Gastroesophageal sphincter (tissue), 4 donors: ENCODE data around the gene DYRK1B. TPM values are rescaled to one million over a fixed set of nuclear protein-coding genes. Genes with fewer than 3 reads are reported as not detected.

ENCODE experiments used
- ATAC-seq: fragments of 150-250 bp; one replicate; pipeline ENCODE4 v1.9.1; 2016; ENCODE audit warnings: mild to moderate bottlenecking, moderate library complexity
- H3K27ac ChIP-seq, 4 donors: fragments of 200-600 bp; sonication (generic) in 3 of 4; 1 replicate in 3 of 4; 2 replicates in 1 of 4; pipeline ENCODE4 v1.5.1; 2016 to 2019
- H3K27me3 ChIP-seq: fragments of 200-600 bp; sonication (generic); one replicate; pipeline ENCODE4 v1.5.1; 2019
- H3K36me3 ChIP-seq, 2 donors: fragments of 200-600 bp; sonication (generic); one replicate each; pipeline ENCODE4 v1.5.1; 2019; ENCODE audit warnings: control low read depth in 1 of 2
- H3K4me1 ChIP-seq, 3 donors: fragments of 200-600 bp; sonication (generic); 1 replicate in 2 of 3; 2 replicates in 1 of 3; pipeline ENCODE4 v1.5.1; 2016 to 2019; ENCODE audit warnings: control low read depth in 2 of 3
- H3K4me3 ChIP-seq, 2 donors: fragments of 200-600 bp; sonication (generic); one replicate each; pipeline ENCODE4 v1.5.1; 2019; ENCODE audit warnings: mild to moderate bottlenecking in 1 of 2, moderate library complexity in 1 of 2
- H3K9me3 ChIP-seq, 3 donors: fragments of 200-600 bp; sonication (generic); one replicate each; pipeline ENCODE4 v1.5.1; 2017 to 2019; ENCODE audit warnings: control low read depth in 2 of 3
- CTCF ChIP-seq, 4 experiments: fragments of 200-600 bp in 2 of 4; fragments of 450-650 bp in 2 of 4; sonication (generic) in 1 of 4; IDR thresholded peaks; one replicate each; pipeline ENCODE4 v1.5.1; 2017 to 2019; ENCODE audit warnings: antibody characterized with exemption in 4 of 4, mild to moderate bottlenecking in 2 of 4, moderate library complexity in 2 of 4
- EP300 ChIP-seq: sonication (generic); formaldehyde crosslinking; IDR thresholded peaks from one replicate; pipeline ENCODE4 v1.6.1; 2017; ENCODE audit warnings: antibody characterized with exemption, mild to moderate bottlenecking
- POLR2A ChIP-seq, 2 donors: fragments of 450-650 bp; IDR thresholded peaks; one replicate each; pipeline ENCODE4 v1.6.1; 2017; ENCODE audit warnings: antibody characterized with exemption in 2 of 2, mild to moderate bottlenecking in 2 of 2, moderate library complexity in 1 of 2
- POLR2AphosphoS5 ChIP-seq: sonication (generic); formaldehyde crosslinking; IDR thresholded peaks from one replicate; pipeline ENCODE4 v1.6.1; 2017; ENCODE audit warnings: antibody characterized with exemption
- WGBS, 2 donors: methylation state at CpG; one replicate each; pipeline ENCODE4 v1.1.5; 2018; ENCODE audit warnings: low coverage in 1 of 2; 5-methylcytosine and 5-hydroxymethylcytosine counted together
- total RNA-seq, 4 donors: library from RNA; depleted of rRNA; stranded (reverse); fragments of >200 nt; gene quantifications; one replicate each; pipeline ENCODE4 v1.1.0, GENCODE V29; 2016

The DYRK1B gene
- total RNA-seq, 4 donors from 2014 or later, result 8.6 to 19.4 (median 11.4) TPM

- peaks cover 0 to 62% (median 25%) of the 10 kb centered on the region in 3 donors for H3K4me1 ChIP-seq
- TF ChIP-seq EP300 (no peak), POLR2A (IDR thresholded peaks at IDR 0.05) (no peak), POLR2AphosphoS5 (no peak), CTCF (IDR thresholded peaks at IDR 0.05) (no peak)
- 13 to 25% methylated on average over 2 to 5 of the region's 5 CpGs for WGBS, 2 donors
Measured at GRCh38 chr19:39845172-39845571, 11.2 kb upstream of the DYRK1B start.

GRCh38 chr19:39843919-39844793 is 10.2 kb upstream of the DYRK1B start:
- H3K4me3 ChIP-seq, result no peak overlapping the region
- H3K9me3 ChIP-seq, result no peaks in the 10 kb centered on the region
- TF ChIP-seq POLR2A (IDR thresholded peaks at IDR 0.05) (no peak), CTCF (IDR thresholded peaks at IDR 0.05) (peak in 3 of 4 experiments; percentile 49 to 62 (median 60))
- 47 to 70% methylated on average over 4 of the region's 4 CpGs for WGBS, 2 donors
- no peak for ATAC-seq
- no peaks in the 10 kb centered on the region for H3K27me3 ChIP-seq
- H3K4me1 ChIP-seq, result peaks cover 0 to 62% (median 25%) of the 10 kb centered on the region in 3 donors
- H3K36me3 ChIP-seq, result peaks cover 0 to 13% of the 10 kb centered on the region in 2 donors
- H3K27ac ChIP-seq, result no peak overlapping the region

More at GRCh38 chr19:39845172-39845571, 11.2 kb upstream of the DYRK1B start:
- H3K27me3 ChIP-seq, result no peaks in the 10 kb centered on the region
- H3K36me3 ChIP-seq, result peaks cover 0 to 3% of the 10 kb centered on the region in 2 donors
- peak overlapping the region; percentile 74 to 77 for H3K4me3 ChIP-seq
- no peaks in the 10 kb centered on the region for H3K9me3 ChIP-seq
- ATAC-seq, result no peak
- H3K27ac ChIP-seq, result peak overlapping the region in 2 of 4 donors; percentile 89 to 93

GRCh38 chr19:39842693-39843435 is 8.9 kb upstream of the DYRK1B start:
- ATAC-seq, result no peak
- Histone ChIP-seq H3K27me3 (no peaks in the 10 kb centered on the region), H3K27ac (no peak overlapping the region), H3K4me3 (no peak overlapping the region), H3K36me3 (peaks cover 0 to 26% of the 10 kb centered on the region in 2 donors), H3K4me1 (peaks cover 0 to 62% (median 25%) of the 10 kb centered on the region in 3 donors), H3K9me3 (no peaks in the 10 kb centered on the region)
- 75 to 100% methylated on average over 1 to 6 of the region's 7 CpGs for WGBS, 2 donors
- no peak for TF ChIP-seq POLR2A (IDR thresholded peaks at IDR 0.05)
- no peak for TF ChIP-seq EP300

- Histone ChIP-seq H3K27ac (no peak overlapping the region), H3K27me3 (no peaks in the 10 kb centered on the region), H3K4me1 (peaks cover 0 to 49% (median 17%) of the 10 kb centered on the region in 3 donors), H3K9me3 (no peaks in the 10 kb centered on the region), H3K36me3 (peaks cover 0 to 44% of the 10 kb centered on the region in 2 donors), H3K4me3 (no peak overlapping the region)
- ATAC-seq, result no peak
- TF ChIP-seq EP300 (no peak), CTCF (IDR thresholded peaks at IDR 0.05) (no peak), POLR2A (IDR thresholded peaks at IDR 0.05) (no peak), POLR2AphosphoS5 (no peak)
- WGBS, 2 donors, result 90 to 96% methylated on average over 2 to 4 of the region's 4 CpGs
Measured at GRCh38 chr19:39841041-39841440, 7.1 kb upstream of the DYRK1B start.

- Histone ChIP-seq H3K4me1 (peaks cover 0 to 44% (median 15%) of the 10 kb centered on the region in 3 donors), H3K4me3 (no peak overlapping the region), H3K27me3 (no peaks in the 10 kb centered on the region), H3K9me3 (no peaks in the 10 kb centered on the region), H3K36me3 (peaks cover 0 to 50% of the 10 kb centered on the region in 2 donors), H3K27ac (no peak overlapping the region)
- no peak for ATAC-seq
- 95 to 100% methylated on average over 1 to 11 of the region's 17 CpGs for WGBS, 2 donors
- TF ChIP-seq EP300, result no peak
- TF ChIP-seq POLR2AphosphoS5, result no peak
- no peak for TF ChIP-seq POLR2A (IDR thresholded peaks at IDR 0.05)
- no peak for TF ChIP-seq CTCF (IDR thresholded peaks at IDR 0.05)
Measured at GRCh38 chr19:39840492-39840891, 6.5 kb upstream of the DYRK1B start.
